Measurements from ENCODE around the gene FSTL3.

The FSTL3 gene

DNA sequence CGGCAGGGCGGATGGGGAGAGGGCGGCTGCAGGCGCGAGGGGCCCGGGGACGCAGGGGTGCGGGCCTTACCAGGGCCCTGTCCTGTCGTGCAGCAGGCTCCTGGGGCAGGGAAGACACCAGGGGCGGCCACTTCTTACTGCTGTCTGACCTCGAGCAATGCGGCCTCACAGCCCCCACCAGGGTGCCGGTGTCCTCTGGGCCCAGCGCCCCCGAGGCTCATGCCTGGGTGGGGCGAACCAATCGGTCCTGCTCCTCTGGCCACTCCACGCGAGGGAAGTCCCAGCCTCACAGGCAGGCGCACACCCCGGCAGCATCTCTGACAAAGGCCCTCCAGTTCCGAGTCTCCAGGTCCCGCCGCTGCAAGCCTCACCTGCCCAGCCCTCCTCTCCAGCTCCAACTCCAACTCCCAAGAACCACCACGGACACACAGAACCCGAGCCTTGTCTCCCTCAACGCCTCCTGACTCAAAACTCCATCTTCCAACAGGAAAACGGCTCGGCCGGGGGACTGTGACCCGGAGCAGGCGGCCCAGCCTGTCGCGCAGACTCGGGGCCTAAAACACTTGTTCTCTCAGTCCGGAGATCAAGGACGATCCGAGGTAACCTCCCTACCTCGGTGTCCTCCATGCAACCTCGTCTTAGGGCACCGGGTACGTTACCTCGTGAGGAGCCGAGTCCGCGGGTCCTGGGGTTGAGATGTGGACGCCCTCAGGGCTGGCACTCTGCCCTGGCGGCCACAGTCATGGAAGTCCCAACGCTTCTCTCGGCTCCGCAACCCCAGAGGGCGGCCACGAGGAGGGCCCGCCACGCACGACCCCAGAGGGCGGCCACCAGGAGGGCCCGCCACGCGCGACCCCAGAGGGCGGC is 30.0 kb upstream of the FSTL3 start:
- DNase-seq = no peak

DNA sequence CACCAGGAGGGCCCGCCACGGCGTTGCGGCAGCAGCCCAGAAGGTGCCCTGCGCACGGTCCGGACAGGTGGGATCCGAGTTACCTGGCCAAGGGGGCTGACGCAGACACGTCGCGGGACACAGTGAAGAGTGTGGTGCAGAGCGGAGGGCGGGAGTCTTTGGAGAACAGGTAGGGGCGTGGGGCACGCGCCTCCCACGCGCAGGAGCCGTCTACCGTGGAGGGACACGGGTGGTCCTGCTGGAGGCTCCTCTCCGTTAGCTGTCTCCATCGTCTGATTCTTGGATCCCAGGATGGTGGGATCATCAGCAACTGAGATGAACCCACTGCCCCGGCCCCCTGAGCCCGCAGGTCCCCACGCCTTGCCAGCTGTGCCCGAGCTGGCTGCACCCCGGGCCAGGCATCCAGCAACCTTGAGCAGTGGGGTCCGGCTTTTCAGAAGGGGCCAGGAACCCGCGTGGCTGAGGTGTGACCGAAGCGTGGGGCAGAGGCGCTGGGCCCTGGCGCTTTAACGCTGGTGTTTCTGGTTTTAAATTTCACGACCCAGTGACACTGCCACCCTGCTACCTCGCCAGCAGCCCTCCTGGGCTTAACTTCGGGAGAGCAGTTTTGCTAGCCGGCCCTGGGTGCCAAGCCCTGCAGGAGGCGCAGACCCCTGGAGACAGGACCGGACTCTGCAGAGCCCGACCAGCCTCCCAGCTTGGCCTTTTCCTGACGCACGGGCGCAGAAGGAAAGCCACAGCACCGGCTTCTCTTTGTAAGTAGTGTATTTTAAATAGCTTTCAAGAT is 29.2 kb upstream of the FSTL3 start:
- DNase-seq = no peak

DNA sequence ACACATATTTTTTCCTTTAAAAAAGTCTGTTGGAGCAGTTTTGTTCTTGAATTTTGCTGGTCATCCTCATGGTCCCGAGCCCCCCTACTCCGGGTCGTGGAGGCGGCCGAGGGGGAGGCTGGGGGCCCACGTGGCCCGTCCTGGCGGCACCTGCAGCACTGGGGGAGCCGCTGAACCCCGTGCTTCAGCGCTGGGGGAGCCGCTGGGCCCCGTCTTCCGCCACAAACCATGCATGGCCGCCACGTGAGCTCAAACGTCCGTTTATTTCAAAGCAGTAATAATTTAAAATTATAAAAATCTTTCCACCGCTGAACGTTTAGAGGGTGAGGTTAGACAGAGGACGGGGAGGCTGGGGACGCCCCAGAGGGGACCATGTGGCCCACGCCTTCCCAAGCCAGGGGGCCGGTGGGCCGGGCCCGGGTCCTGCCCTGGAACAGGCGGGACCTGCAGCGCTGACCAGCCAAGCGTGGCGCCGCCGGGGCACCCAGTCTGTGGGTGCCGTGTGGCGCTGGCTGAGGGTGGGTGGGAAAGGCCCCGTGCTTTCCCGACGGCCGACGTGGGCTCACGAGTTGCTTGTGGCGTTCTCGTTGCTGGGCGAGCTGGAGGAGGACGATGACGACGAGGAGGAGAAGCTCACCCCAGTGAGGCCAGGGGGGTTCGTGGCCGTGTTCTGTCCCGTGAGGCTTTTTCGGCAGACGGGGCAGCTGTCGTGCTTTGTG is 28.5 kb upstream of the FSTL3 start:
- no peak for DNase-seq

DNA sequence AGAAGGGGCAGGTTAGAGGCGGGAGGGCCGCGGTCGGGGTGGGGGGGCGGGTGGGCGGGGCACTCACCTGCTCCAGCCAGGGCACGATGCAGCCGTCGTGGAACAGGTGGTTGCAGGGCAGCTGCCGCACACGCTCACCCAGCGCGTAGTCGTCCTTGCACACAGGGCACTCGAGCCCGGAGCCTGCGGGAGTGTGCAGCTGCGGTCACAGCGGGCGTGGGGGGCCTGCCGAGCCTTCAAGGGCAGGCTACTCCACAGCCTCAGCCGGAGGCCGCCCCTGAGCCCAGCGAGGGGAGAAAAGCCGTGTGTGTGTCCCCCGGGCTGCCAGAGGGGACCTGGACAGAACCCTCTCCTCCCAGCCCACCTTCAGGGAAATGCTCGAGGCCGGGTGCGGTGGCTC is 27.9 kb upstream of the FSTL3 start:
- no peak for DNase-seq

DNA sequence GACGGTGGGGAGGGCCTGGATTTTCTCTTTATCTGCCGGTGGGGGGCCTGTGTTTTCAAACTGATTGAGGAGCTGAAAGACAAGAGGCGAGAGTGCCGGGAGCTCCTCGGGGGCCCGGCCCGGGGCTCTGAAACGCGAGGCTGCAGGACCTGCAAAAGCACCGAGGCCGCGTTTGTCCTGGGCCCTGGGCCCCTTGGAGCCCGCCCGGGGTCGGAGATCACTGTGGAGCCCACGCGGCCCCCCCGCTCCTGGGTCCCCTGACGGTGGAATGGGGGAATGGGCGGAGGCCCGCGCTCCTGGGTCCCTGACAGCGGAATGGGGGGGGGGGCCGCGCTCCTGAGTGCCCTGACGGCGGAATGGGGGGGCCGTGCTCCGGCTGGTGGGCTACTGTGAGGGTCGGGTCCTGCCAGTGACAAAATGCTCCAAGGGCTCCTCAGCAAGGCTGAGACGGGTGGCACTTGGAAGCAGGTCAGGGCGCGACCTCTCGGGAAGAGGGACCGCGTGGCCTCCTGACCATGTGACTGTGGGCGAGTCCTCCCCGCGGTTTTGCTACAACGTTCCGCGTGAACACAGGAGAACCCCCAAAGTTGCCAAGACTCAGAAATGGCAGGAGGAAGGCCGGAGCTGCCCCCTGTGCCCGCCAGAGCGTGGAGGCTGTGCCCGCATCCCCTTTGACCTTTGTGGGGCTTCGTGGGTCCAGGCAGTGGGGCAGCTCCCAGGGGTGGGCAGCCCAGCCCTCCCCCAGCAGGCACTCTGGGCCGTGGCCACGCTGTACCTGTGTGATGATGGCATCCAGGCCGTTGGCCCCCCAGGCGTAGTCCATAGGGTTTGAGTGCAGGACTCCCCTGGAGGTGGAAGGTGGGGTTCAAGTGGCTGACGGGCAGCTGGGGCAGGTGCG is 27.0 kb upstream of the FSTL3 start:
- DNase-seq = no peak

DNA sequence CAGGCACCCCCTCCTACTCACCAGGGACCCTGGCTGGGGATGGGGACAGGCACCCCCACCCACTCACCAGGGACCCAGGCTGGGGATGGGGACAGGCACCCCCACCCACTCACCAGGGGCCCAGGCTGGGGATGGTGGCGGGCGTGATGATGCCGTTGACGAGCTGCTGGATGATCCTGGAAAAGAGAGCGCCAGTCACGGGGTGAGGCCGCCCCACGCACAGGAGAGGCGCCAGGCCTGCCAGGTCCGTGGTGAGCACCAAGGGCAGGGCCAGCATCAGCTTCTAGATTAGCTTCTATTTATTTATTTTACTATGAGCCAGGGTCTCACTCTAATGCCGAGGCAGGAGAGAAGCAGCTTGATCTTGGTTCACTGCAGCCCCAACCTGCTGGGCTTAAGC is 26.1 kb upstream of the FSTL3 start:
- DNase-seq = no peak

DNA sequence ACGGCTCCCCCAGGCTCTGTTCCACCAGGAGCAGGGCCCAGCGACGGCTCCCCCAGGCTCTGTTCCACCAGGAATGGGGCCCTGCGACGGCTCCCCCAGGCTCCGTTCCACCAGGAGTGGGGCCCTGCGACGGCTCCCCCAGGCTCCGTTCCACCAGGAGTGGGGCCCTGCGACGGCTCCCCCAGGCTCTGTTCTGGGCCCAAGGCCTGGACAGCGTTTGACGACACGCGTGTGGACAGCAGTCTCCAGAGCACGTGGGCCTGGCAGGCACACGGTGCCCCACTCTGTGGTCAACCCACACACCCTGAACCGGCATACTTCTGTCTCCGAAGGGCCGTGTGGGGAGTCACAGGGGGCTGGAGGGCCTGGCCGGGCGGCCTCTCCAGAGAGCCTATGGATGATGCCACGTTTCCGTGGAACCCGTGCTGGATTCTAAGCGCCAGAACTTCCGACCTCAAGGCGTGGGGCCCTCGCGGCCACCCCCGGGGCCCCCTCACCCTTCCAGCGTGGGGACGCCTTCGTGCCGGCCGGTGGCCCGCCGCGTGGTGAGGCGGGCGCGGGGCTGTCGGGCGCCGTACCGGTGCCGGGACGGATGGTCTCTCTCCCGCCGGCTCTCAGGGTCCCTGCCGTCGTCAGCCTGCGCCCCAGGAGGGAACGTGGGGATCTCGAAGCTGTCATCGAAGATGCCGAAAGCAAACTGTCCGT is 24.9 kb upstream of the FSTL3 start:
- no peak for DNase-seq

DNA sequence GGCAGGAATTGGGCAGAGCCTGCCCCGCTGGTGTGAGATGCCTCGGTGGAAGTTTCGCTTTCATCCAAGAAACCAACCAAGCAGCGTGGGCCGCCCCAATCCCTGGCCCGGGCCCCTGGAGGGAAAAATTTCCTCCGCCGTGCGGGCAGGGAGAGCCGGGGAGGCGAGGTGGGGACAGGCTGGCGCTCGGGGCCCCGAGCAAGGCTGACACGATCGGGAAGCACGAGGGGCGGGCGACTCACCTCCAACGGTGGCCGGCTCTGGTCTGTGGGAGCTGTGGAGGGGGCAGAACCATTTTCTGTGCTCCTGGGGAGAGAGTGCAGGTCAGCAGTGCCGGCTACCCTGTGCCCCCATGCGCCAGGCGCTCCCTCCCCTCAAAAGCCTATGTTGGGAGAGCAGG is 24.2 kb upstream of the FSTL3 start:
- DNase-seq = no peak

DNA sequence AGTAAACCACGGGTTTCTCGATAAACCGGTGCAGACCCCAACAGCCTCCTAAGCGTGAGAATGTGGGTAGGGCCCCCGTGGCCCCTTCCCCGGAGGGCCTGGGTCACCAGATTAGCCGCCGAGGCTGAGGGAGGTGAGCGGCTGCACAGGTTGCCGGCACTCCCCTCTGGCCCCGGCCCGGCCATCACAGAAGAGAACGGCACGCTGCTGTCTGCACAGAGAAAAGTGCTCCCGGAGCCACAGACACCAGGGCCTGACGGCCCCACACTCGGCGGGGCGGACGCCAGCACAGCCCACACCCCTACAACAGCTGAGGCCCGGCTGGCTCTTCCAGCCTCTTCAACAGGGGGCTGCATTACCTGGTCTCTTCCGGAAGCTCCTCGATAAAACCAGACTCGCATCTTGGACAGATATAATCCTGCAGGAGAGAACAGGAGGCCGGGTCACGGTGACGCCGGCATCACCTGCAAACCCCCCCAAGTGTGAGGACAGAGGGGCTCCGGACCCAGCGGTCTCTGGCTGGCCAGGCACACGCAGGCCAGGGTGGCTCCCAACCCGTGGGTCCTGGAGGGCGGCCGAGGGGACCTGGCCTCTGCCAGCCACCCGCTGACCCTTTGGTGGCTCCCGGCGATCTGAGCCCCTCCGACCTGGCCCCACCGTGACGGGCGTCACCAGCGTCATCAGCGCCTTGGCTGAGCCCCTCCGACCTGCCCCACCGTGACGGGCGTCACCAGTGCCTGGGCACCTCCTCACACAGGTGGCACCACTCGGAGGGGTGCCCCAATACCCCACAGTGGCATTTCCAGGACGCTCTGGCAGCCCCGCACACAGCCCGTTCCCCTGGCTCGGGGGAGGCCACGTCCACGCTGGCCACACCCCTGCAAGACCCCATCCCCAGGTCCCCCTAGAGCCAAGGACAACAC is 23.5 kb upstream of the FSTL3 start:
- DNase-seq = no peak

DNA sequence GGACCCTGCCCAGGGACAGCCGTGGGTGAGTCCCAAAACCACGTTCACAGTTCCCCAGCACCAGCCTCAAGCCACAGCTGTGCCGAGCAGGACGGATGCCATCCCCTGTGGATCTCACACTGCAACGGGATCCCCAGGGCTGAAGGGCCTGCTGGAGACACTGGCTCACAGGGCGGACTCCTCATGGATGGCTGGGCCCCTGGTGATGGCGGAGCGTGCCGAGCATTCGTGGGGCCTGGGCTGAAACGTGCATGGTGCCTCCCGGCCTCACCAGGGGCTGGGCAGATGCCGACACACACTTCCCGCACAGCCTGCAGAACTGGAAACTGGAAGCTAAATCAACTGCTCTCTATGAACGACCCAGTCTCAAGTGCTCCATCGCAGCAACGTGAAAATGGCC is 22.8 kb upstream of the FSTL3 start:
- no peak for DNase-seq

DNA sequence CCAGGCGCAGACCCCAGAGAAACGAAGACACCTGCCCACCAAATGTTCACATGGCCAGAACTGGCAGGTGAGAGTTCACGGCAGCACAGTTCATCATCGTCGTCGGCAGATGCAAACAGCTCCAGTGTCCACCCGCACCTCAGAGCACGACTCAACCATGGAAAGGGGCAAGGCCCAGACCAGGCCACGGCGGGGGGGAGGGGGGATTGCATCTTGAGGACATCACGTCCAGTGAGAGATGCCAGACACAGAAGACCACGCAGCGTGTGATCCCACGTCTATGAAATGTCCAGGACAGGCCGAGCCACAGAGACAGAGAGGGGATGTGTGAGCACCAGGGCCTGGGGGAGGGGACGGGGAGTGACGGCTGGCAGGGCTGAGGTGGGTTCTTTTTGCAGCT is 20.5 kb upstream of the FSTL3 start:
- DNase-seq = no peak

DNA sequence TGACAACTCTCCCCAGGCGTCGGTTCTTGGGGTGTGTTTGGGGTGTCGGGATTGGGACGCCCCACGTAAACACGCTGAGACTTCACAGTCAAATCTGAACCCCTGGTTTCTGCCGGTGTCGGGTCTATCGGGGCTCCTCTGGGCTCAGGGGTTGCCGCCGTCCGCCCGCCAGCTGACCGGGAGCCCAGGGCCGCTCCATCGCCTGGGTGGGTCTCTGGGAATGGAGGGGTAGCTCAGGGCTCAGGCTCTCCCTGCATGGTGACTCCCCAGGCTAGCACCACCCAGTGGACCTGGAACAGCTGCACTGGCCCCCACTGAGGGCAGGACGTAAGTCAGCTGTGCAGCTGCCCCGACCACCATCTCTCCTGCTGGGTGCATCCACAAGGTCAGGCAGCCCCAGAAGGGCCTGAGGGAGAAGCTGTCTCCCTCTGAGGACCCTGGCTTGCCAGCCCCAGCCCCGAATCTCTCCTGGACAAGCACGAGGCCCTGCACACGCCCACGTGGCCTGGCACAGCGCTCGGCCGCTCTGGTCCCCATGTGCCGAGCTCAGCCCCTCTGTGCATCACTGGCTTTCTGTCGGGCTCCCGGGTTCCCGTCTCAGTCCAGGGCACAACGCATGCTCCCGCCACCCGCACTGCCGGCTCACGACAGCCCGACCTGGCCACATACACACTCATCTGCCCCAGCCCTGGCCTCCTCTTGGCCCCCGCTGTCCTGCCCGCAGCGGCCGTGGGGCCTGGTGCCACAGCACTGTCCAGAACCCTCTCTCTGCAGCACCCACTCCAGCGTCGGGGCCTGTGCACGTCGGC is 19.2 kb upstream of the FSTL3 start:
- DNase-seq = no peak

DNA sequence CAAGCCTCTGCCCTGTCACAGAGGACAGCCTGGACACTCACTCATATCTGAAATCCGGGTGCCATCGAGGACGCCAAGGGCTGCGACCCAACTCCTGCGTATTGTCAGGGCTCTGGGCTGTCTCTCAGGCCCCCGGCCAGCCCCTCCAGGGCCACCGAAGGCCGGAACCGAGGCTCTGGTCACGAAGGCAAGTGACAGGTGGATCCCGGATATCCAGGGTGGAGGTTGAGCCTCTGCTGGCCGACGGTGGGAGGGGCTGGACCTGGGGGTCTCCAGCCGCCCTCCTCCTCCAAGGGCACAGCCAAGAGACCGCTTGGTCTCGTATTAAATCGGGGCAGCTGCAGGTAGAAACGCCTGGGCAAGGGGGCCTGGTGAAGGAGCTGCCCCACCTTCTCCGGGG is 18.6 kb upstream of the FSTL3 start:
- no peak for DNase-seq

DNA sequence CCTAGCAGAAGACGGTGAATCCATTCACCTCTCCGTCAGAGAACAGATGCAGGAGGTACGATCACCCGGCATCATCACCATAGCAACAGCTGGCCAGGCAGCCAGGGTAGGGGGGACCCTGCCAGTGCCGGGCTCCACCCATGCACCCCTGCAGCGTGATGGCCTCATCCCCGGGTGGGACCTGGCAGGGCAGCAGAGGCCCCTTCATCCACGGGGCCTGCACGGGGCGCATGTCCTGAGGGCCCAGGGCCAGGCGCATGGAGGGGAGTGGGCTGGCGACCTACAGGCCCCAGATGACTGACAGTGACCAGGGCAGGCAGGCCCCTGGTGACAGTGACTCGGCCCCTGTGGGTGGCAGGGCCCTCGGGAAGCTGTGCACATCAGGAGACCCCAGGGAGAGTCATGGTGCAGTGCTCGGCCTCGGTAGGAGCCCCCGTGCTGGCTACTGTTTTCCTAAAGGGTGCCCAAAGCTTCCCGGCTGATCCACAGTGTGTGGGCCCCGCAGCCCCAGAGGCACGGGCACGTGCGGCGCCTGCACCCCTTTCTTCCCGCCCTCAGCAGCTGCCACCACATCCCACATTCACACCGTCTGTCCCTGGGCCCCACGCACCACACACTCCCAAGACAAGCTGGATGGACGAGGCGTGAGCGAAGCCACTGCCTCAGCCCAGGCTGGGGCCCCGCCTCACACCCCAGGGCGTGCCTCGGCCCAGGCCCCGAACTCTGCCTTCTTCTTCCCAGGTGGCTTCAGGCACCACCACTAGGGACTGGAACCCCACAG is 17.9 kb upstream of the FSTL3 start:
- DNase-seq = no peak

DNA sequence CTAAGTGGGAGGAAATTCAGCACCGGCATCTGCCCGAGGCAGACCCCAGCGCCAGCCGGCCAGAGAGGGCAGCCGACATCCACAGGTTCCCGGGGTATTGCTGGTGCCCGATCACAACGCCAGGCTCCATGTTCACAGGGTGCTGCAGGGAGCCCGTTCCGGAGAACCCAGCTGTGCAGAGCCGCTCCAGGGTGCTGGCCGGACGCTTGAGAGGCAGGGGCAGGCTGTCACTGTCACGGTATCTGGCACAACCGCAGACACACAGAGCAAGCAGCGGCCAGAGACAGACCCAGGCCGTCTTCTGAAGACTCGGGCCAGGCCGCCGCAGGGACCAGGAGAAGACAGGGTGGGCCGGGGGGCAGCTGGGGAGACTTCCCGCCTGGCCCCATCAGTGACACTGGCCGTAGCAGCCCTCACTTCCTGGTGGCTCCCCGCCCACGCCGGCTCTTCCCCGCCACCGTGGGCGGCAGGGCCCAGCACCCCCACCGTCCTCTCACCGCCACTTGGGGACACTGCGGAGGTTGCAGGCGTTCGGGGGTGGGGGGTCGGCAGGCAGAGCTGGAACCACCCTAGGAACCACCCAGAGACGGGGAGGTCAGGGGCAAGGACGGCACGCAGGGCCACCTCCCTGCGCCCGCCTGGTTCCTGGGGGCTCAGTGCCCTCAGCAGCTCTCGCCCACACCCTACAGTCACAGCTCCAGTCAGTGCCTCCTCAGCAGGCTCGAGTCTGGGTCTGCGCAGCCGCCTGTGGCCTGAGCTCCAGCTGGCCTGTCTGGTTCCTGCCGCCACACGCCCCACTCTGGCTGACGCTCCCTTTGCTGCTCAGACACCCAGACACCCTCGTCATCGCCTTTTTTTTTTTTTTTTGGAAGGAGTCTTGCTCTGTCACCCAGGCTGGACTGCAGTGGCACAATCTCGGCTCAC is 17.0 kb upstream of the FSTL3 start:
- no peak for DNase-seq

DNA sequence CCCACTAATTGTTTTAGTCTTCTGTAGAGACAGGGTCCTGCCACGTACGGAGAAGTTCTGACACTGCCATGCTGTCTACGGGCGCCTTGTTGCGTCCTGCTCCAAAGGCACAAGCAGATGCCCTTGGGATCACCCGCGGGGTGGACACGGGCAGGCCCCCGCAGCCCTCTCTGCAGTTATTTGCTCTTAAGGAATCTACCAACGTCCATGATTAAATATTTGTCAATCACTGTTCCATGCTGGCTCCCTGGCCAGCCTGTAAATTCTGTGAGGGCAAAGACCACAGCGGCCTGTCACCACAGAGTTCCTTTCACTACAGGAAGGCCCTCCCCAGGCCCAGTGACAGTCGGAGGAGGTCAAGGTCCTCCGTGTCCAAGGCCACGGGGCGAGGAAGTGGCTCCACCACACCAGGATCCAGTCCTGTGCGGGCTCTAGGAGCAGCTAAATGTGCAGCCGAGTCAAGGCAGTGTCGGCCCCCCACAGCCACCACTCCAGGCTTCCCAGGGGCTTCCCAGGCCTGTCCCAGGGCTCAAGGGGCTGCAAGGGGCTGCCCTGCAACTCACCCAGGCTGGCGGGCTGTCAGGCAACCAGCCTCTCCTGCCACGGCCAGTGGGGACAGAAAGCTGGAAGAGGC is 15.3 kb upstream of the FSTL3 start:
- DNase-seq = no peak
